GM21825 (cell line): ENCODE measurements around the gene SLC6A9.

Experiments used
- ATAC-seq: cut with Tn5 transposase; IDR thresholded peaks from one replicate; pipeline ENCODE4 v1.9.1; 2021; ENCODE audit warnings: mild to moderate bottlenecking, moderate library complexity; ENCODE audit not compliant: unreplicated experiment

The SLC6A9 gene

DNA sequence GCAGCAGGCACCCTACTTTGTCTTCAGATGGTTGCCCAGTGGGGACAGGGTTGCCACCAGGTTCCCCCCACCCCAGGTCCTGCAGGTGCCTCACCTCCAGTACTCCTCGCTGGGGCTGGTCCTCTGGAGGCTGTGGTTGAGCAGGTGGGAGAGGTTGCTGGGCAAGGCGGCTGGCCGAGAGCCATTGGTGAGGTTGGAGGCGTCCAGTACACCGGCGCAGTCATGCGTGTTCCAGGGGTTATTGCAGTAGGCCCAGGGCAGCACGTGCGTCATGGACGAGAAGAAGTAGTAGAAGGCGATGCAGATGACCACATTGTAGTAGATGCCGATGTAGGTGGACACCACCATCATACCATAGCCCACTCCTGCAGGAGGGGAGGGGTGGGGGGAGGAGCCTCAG is 23.0 kb downstream of the SLC6A9 start:
- no peak for ATAC-seq

DNA sequence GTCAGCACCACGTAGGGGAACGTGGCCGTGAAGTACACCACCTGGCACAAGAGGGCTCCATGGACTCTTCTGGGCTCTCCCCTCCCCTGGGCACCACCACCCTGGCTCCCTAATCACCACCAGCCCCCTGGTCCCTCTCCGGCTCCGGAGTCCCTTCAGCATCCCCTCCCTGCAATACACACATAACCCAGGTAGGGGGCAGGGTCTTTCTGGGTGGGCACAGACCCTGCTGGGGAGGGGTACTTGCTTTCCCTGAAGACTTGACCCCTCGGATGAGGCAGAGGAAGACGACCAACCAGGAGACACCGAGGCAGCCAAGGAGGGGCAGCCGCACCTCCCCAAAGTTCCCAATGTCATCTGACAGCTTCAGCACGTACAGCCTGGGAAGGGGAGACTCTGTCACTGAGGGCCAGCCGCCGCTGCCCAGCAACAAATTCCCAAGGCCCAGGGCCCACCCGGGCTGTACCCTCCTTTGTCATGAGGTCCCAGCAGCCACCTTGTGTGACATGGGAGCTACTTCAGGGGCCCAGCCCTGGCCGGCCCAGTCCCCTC is 28.6 kb downstream of the SLC6A9 start:
- ATAC-seq, result no peak

DNA sequence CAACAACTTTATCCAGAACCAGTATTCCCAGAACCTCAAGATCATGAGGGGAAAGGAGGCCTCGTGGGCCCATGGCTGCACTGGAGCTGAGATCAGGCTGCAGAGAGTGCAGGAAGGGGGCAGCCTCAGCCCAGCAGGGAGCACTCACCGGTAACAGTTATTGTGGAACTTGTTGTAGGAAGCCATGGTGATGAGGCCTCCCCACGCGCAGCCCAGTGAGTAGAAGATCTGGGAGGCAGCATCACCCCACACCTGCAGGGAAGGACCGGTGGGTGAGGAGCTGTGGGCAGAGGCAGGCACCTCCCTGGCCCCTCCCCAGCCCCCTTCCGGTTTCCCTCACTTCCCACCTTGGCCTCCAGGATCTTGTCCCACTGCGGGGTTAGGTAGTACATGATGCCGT is 29.1 kb downstream of the SLC6A9 start:
- no peak for ATAC-seq

DNA sequence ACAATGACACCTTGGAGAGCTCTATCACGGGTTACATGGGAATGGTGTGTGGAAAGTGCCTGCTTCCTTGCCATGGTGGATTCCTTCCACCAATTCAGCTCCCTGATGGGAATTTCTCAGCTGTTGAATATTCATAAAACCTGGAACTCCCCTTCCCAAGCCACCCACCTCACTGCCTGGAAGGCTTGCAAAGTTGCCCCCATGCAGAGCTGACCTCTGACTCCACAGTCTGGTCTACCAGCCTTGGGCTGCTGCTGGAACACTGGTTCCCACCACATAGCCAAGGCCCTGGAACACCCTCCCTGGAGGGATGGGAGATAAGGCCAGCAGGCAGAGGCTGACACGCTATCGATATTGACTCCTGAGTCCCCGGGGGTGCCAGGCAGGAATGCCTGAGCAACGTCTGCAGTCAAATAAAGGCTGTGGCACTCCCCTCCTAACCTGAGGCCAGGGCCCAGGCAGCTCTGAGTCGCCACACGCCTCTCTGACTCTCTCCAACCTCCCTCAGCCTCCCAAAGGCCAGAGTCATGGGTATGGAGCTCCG is 31.1 kb downstream of the SLC6A9 start:
- no peak for ATAC-seq

DNA sequence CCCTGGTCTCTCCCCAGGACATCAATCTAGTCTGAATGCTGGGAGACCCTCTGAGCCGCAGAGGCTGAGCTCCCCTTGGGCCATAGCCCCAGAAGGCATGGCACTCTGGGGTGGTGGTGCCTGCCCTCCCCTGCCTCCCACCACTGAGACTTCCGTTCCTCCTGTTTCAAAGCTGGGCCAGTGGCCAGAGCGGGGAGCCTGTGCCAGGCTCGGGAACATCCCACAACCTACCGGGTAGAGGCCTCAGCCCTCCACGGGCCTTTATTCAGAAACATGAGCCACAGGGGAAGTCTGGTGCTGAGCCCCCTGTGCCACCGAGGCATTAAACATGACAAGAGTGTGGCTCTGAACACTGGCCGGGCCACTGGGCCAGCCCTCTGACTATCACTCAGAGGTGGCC is 31.8 kb downstream of the SLC6A9 start:
- ATAC-seq, result no peak

DNA sequence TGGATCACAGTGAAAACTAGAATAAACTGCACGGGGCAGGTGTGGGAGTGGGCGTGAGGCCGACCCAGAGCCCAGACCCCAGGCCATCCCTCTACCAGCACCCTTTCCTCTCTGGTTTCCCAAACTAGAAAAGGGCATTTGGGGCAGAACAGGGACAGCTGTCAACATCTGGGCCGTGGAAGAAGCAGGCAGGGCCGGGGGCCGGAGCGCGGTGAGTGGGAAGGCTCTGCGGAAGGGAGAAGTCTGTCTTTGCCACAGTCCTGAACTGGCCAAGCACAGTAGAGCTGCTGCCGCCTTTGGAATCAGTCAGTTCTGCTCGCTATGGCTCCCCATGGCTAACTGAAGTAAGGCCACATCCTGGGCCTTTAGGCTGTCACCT is 33.3 kb downstream of the SLC6A9 start:
- ATAC-seq, result no peak

DNA sequence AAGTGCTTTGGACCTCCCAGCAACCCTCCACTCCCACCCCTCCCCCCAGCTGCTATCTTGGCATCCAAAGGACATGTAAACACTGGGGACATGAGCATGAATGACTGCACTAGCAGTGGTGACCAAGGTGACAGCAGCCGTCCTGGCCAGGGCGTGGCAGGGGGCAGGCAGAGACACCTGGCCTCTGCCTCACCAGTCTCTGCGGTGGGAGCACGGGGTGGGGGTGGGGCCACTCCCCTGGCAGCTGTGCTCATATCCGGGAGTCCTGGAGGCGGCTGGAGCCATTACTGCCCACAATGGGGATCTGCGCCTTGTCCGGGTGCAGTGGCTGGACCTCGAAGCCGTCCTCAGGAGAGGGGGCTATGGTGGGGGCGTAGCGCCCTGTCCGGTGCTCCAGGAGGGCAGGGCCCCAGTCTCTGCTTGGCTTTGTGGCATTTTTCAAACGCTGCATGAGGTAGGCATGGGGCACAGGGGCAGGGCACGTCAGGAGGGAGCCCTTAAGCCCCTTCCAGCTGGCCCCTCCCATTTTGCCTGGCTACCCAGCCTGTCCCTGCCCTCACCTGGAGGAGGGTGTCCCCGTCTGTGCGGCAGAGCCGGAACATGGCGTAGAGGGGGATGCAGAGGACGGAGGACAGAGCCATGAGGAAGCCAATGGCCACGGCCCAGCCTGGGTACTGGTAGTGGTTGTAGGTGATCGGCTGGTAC is 33.8 kb downstream of the SLC6A9 start:
- no peak for ATAC-seq

DNA sequence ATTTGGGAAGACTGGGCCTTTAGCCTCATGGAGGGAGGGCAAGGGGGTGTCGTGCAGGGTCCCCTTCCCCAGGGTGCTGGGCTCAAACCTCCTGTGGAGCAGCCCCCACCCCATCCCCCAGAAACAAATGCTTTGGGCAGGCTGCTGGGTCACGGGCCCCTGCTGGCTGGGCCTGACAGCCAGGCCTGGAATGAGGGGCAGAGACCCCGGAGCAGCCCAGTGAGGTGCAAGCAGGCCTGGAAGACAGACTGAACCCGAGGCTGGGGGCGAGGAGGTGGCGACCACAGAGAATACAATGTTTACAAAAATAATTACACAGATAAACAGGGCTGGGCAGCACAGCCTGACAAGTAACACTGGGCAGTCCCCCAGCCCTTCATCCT is 34.5 kb downstream of the SLC6A9 start:
- no peak for ATAC-seq

DNA sequence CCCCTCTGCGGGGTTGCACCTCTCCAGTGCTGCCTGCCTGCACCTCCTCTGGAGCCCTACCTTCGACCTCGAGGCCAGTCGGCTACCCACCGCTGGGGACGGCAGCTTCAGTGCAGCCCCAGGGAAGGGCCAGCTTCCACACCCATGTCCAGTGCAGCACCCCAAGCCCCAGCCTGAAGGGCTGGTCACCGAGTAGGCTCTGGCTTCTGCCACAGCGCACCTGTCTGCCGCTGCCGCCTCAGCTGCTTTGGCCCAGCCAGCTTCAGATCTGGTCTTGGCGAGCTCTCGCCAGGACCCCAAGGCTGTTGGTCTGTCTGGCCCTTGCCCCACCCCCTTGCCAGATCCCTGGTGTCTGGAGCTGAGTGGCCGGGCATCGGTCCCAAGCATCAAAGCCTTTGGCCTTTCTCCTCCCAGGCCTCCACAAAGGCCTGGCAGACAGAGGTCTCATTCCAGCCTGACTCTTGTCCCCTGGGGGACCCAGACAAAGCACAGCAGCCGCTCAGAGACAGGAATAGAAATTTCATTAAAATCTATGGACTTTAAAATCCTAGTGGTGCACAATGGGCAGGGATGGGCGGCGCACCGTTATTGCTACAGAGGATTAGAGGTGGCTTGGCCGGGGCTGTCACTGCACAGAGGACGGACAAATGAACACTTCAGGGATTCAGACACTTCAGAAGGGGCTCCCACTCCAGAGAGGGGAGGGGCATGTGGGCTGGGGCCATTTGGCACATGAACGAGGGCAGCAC is 35.1 kb downstream of the SLC6A9 start:
- no peak for ATAC-seq

DNA sequence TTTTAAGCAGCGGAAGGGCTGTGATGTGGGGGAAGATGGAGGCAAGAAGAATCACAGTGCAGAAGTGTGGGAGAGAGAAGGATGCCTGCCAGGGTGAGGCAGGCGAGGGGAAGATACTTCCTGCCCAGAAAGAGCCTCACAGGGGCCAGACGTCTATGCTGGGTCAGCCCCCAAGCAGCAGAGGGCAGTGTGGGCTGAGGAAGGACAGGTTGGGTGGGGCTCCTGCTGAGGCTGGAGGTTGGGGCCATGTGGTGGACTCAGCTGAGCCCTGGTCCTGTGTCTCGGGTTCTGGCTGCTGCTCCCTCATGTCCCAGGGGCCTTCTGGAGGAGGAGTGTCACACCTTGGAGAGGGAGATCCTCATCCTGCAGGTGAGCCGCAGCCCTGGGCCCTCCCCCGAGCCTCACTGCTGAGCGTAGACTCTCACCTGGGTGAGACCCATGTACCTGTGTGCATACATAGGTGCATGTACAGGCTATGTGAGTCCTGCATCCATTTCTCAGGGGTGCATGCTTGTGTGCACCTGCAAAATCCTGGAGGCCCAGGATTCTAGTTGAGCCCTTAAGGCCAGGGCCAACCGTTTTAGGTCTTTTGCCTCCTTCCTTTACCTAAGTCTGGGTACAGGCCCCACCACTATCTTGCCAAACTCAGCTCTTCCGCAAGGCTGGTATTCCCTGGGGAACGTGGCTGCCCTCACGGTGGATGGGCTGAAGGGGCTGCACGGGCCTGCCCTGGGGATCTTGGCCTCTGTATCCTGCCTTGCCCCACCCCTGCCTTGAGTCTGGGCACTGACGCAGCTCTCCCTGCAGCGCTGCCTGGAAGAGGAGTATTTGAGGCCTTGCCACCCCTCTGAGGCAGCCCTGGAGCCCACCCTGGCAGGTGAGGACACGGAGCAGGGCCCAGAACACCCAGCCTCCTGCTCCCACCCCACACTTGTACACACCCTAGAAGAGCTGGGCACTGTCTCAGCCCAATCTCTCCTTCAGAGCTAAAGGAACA is 36.2 kb downstream of the SLC6A9 start:
- no peak for ATAC-seq

DNA sequence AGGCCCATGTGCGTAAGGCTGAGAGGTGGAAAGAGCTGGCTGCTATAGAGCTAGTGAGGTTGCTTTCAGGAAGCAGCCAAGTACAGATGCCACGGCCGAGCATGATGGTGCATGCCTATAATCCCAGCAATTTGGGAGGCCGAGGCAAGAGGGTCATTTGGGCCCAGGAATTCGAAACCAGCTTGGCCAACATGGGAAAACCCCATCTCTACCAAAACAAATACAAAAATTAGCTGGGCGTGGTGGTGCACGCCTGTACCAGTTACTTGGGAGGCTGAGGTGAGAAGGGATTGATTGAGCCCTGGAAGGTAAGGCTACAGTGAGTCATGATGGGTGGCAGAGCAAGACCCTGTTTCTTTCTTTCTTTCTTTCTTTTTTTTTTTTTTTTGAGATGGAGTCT is 37.2 kb downstream of the SLC6A9 start:
- ATAC-seq, result no peak

DNA sequence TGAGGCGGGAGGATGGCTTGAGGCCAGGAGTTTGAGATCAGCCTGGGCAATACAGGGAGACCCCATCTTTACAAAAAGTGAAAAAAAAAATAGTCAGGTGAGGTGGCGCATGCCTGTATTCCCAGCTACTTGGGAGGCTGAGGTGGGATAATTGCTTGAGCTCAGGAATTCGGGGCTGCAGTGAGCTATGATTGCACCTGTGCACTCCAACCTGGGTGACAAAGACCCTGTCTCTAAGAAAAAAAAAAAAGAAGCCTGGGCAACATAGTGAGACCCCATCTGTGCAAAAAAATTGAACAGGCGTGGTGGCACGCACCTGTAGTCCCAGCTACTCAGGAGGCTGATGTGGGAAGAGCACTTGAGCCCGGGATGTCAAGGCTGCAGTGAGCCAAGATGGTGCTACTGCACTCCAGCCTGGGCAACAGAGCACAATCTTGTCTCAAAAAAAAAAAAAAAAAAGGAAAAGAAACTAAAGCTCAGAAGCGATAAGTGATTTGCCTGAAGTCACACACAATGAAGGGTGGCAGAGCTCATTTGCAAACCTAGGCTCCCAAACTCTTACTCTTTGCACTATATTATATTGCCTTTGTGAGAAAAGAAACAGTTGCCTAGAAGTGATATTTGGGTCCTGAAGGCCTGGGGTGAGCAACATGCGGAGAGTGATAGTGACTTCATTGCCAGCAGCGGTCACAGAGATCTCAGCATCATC is 37.9 kb downstream of the SLC6A9 start:
- no peak for ATAC-seq

DNA sequence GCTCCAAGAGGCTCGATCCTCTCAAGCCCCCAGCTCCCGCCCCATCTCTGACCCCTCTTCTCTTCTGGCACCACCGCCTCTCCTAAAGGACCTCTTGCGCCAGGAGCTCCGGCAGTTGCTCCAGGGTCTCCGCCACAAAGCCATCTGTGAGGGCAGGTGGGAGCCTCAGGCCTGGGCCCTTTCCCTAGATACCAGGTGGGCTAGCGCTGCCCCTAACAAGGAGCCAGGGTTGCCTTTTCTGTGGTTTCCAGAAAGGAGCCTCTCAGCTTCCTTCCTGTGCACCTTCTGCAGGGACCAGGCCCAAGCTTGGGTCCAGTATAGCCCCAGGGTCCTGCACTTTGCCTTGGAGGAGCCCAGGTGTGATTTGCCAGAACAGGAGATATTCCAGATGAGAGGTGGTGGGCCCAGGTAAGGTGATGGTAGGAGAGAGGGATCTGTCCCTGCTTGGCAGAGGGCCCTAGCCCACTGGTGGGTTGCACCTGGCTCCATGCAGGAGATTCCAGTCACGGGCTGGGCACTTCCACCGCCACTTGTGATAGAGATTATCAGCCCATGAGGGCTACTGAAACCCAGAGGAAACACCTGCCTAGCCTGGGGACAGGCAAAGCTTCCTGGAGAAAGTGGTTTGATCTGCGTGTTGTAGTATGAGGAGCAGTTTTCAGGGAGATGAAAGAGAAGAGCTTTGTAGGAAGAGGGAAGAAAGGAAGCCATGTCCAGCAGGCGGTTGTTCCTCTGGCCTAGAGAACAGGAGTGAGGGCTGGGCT is 38.8 kb downstream of the SLC6A9 start:
- ATAC-seq, result no peak

DNA sequence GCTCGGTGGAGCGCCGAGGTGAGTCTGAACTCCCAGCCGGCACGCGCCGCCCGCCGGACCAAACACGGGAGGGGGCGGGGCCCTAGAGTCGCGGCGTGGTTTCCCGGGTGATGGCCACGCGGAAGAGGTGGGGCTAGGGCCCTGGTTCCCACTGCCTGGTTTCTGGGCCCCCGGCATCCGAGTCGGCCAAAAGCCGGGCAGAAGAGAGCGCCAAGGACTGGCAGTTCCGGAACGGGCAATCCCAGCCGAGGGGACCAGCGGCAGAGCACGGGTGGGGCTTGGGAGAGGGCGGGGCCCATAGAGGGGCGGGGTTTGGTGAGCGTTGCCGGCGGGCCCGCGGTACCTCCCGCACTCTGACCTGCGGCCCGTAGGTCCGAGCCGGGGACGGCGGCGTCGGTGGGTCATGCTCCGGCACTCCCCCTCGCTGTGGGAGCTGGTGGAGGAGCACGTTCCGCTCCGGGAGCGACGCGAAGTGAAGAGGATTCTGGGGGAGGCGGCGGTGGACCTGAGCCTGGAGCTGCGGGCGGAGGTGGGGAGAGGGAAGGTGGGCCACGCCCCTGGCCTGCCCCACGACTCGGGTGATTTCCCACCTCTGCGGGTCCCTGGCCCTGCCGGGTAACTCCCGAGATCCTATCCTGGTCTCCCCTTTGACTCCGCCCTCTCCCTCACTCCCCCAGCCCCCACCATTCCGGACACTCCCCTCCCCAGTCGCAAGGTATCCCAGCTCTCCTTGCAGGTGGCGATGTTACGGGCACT is 39.6 kb downstream of the SLC6A9 start, which contains the start of gene CCDC24:
TSS of gene CCDC24 (plus strand) at position 124 of the 756 bp plus-strand sequence. CDS start at position 404, 280 bp downstream.
- ATAC-seq, result peak; percentile 66

DNA sequence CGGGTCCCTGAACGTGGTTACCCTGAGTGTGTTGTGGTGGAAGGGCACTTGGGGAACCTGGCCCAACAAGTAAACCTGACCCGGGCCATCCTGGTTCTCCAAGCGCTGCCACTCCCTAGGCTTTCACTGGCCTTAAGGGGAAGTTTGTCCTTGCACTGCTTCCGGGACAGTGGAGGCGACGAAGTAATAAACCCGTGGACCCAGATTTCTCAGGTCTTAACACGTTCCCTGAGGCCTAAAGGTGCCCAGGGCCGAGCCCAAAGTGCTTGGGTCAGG is 40.1 kb downstream of the SLC6A9 start:
- ATAC-seq, result no peak

DNA sequence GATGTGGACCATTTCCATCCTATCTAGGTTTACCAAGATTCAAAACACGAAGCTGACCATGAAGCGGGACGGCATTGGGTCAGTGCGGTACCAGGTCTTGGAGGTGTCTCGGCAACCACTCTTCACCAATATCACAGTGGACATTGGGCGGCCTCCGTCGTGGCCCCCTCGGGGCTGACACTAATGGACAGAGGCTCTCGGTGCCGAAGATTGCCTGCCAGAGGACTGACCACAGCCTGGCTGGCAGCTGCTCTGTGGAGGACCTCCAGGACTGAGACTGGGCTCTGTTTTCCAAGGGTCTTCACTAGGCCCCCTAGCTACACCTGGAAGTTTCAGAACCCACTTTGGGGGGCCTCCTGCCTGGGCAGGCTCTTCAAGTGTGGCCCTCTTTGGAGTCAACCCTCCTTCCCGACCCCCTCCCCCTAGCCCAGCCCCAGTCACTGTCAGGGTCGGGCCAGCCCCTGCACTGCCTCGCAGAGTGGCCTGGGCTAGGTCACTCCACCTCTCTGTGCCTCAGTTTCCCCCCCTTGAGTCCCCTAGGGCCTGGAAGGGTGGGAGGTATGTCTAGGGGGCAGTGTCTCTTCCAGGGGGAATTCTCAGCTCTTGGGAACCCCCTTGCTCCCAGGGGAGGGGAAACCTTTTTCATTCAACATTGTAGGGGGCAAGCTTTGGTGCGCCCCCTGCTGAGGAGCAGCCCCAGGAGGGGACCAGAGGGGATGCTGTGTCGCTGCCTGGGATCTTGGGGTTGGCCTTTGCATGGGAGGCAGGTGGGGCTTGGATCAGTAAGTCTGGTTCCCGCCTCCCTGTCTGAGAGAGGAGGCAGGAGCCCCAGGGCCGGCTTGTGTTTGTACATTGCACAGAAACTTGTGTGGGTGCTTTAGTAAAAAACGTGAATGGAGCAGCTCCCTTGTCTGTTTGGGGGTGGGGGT is 40.7 kb downstream of the SLC6A9 start:
- ATAC-seq, result no peak

DNA sequence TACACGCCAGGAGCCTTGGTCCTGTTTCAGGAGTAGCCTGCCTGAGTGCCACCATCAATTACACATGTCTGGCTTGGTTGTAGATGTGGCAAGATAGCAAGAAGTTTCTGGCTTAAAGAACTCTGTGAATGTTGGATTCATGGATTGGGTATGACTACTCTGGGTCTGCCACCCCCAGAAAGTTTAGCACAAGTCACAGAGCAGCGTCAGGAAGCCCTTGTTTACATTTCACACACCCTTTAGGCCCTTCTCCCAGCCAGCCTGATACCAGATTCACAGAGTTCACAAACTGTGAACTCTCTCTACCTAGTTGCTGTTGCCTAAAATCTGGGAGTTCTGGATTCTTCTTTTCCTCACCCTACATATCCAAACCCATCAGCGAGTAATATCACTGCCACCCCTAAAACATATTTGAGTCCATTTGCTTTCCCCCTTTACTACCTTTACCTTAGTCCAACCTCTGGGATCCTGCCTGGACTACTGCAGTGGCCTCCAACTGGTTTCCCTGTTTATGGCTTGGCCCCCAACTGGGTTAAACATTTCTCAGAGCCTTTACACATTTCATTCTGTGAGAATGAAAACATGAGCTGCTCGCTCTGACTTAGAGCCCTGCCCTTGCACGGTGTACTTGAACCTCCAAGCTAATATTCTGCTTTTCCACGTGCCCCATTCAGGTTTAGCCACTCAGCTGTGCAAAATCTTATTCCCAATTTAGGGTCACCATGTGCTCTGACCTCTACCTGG is 43.9 kb downstream of the SLC6A9 start:
- ATAC-seq, result no peak
